Measurements from ENCODE around the gene LCOR. TPM values are rescaled to one million over a fixed set of nuclear protein-coding genes. Genes with fewer than 3 reads are reported as not detected.

LCOR gene
- total RNA-seq, 1 experiment from 2014 or later: 42.1 TPM

- Histone ChIP-seq H3K27ac (ENCODE audit: insufficient read length, low read depth, low read length) (no peak overlapping the region), H3K79me2 (ENCODE audit: insufficient read depth, low read length) (no peaks in the 10 kb centered on the region), H2BK15ac (ENCODE audit: low read depth, low read length) (no peak overlapping the region), H4K5ac (ENCODE audit: insufficient read length, low read depth, low read length) (no peak overlapping the region), H3K9ac (ENCODE audit: extremely low read depth, insufficient read length, low read length) (no peak overlapping the region), H4K20me1 (ENCODE audit: control insufficient read depth, insufficient read depth, insufficient read length) (no peaks in the 10 kb centered on the region), H3K14ac (ENCODE audit: insufficient read depth, low read length) (no peak overlapping the region), H3K23ac (ENCODE audit: insufficient read length, low read depth, low read length) (no peak overlapping the region), H3K56ac (ENCODE audit: insufficient read length, low read depth, low read length) (no peak overlapping the region), H3K79me1 (ENCODE audit: insufficient read depth, low read depth, low read length, poor library complexity, severe bottlenecking) (no peaks in the 10 kb centered on the region), H3K27me3 (ENCODE audit: insufficient read depth, low read length) (no peaks in the 10 kb centered on the region), H2AK5ac (ENCODE audit: insufficient read length, low read length) (no peak overlapping the region), H4K8ac (replicated peaks; ENCODE audit: insufficient read length, low read depth, low read length) (no peak overlapping the region), H3K4me1 (ENCODE audit: insufficient read depth, low read length) (no peaks in the 10 kb centered on the region), H2AFZ (ENCODE audit: low read length) (no peak overlapping the region), H3K18ac (ENCODE audit: insufficient read length, low read depth, low read length) (no peak overlapping the region), H3K9me3 (ENCODE audit: control insufficient read depth, low read depth, low read length) (no peaks in the 10 kb centered on the region), H3T11ph (ENCODE audit: low read length) (no peak overlapping the region), H4K91ac (ENCODE audit: insufficient read length, low read depth, low read length) (no peak overlapping the region), H2BK12ac (ENCODE audit: insufficient read length, low read depth, low read length) (no peak overlapping the region), H3K4ac (ENCODE audit: low read depth, low read length) (no peak overlapping the region), H2BK120ac (ENCODE audit: low read depth, low read length, poor library complexity, severe bottlenecking) (no peak overlapping the region), H3K4me2 (ENCODE audit: insufficient read depth, insufficient read length, low read length) (no peak overlapping the region), H2BK5ac (ENCODE audit: insufficient read length, low read length) (no peak overlapping the region), H2BK20ac (ENCODE audit: low read depth, low read length, poor library complexity, severe bottlenecking) (no peak overlapping the region), H3K23me2 (ENCODE audit: insufficient read length, low read depth, low read length, poor library complexity, severe bottlenecking) (no peaks in the 10 kb centered on the region)
- DNase-seq: no peak
- no peaks in the 10 kb centered on the region for H3K27me3 Mint-ChIP-seq (ENCODE audit: low read depth)
- H3K4me3 Mint-ChIP-seq: no peak overlapping the region
- no peaks in the 10 kb centered on the region for H3K9me3 Mint-ChIP-seq
- peak overlapping the region in 1 of 3 experiments; percentile 36; a peak in 2 of 7 replicates for H3K27ac Mint-ChIP-seq
- no peaks in the 10 kb centered on the region for H3K36me3 Mint-ChIP-seq (ENCODE audit: insufficient read depth in 1 of 3, low read depth in 3 of 3)
- H3K4me1 Mint-ChIP-seq: peaks cover 10 to 32% of the 10 kb centered on the region in 2 experiments
- TF ChIP-seq CTCF (conservative IDR thresholded peaks at IDR 0.05): no peak
- no CpG with 5 or more reads among the region's 25 CpGs for WGBS (ENCODE audit: extremely low coverage, insufficient read length, low lambda C conversion rate)
Measured at GRCh38 chr10:97020452-97021400, 188.6 kb downstream of the LCOR start.

Measured in H9 (cell line).